DND-41 (cell line): ENCODE data around the gene GBE1.

Experiments
- EZH2 ChIP-seq: IDR thresholded peaks from 3 replicates; pipeline ENCODE4 v1.6.1; 2012; ENCODE audit warnings: borderline replicate concordance, low read depth, mild to moderate bottlenecking, moderate library complexity, low read length, inconsistent platforms; ENCODE audit not compliant: severe bottlenecking
- TF ChIP-seq, protein P1 (sequence below): IDR thresholded peaks from 2 replicates; pipeline ENCODE4 v1.5.1; 2012; ENCODE audit warnings: borderline replicate concordance, low read length, moderate library complexity, mild to moderate bottlenecking; ENCODE audit not compliant: poor library complexity, severe bottlenecking; ENCODE audit errors: extremely low read depth

DNA sequence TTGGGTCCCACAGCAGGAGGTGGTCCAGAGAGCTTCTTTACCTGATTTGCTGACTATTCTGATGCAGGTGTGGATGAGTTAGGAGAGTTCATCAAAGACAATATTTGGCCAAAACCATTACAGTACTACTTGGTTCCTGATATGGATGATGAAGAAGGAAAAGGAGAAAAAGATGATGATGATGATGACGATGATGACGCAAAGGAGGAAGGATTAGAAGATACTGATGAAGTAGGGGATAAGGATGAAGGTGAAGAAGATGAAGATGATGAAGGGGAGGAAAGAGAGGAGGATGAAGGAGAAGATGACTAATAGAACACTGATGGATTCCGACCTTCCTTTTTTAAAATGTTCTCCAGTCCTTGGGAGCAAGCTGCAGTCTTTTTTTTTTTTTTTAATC, 148.7 kb downstream of the GBE1 start:
- no peak for TF ChIP-seq EZH2
- TF ChIP-seq, protein P1, sequence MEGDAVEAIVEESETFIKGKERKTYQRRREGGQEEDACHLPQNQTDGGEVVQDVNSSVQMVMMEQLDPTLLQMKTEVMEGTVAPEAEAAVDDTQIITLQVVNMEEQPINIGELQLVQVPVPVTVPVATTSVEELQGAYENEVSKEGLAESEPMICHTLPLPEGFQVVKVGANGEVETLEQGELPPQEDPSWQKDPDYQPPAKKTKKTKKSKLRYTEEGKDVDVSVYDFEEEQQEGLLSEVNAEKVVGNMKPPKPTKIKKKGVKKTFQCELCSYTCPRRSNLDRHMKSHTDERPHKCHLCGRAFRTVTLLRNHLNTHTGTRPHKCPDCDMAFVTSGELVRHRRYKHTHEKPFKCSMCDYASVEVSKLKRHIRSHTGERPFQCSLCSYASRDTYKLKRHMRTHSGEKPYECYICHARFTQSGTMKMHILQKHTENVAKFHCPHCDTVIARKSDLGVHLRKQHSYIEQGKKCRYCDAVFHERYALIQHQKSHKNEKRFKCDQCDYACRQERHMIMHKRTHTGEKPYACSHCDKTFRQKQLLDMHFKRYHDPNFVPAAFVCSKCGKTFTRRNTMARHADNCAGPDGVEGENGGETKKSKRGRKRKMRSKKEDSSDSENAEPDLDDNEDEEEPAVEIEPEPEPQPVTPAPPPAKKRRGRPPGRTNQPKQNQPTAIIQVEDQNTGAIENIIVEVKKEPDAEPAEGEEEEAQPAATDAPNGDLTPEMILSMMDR = no peak
